GM06990 (cell line): ENCODE results near the gene PPP1R12B.
A peak's percentile ranks its signal among the peaks of the same experiment; 100 is the strongest.
"Not testable (repeated sequence)": the region's sequence is repeated elsewhere in the genome, so short reads cannot be mapped to it uniquely, and the experiment has no call there.

Source experiments
- DNase-seq: peaks from one replicate; pipeline ENCODE4 v3.0.0-alpha.2; 2011; ENCODE audit not compliant: insufficient read length; ENCODE audit errors: extremely low read depth
- H3K27me3 ChIP-seq: replicated peaks from 2 replicates; pipeline ENCODE4 v1.6.0; 2011; ENCODE audit warnings: low read length; ENCODE audit not compliant: control insufficient read depth, insufficient read depth
- H3K36me3 ChIP-seq: 2 replicates; pipeline ENCODE4 v1.5.1; 2011; ENCODE audit warnings: low read length; ENCODE audit not compliant: control insufficient read depth, insufficient read depth
- H3K4me3 ChIP-seq: replicated peaks from 2 replicates; pipeline ENCODE4 v1.5.1; 2011; ENCODE audit warnings: low read depth, mild to moderate bottlenecking, control low read depth, low read length
- CTCF ChIP-seq: IDR thresholded peaks from 2 replicates; pipeline ENCODE4 v1.5.1; 2011; ENCODE audit warnings: low read length, control low read depth, mild to moderate bottlenecking, inconsistent platforms; ENCODE audit not compliant: insufficient read depth, poor library complexity, severe bottlenecking

The PPP1R12B gene

GRCh38 chr1:202624088-202624780 lies 275.7 kb downstream of the PPP1R12B start:
- Histone ChIP-seq H3K27me3 (no peaks in the 10 kb centered on the region), H3K36me3 (no peaks in the 10 kb centered on the region), H3K4me3 (no peak overlapping the region)
- no peak for DNase-seq
- TF ChIP-seq CTCF: no peak

- no peaks in the 10 kb centered on the region for H3K27me3 ChIP-seq
- no peak for DNase-seq
- no peak overlapping the region for H3K4me3 ChIP-seq
- H3K36me3 ChIP-seq: no peaks in the 10 kb centered on the region
- no peak for TF ChIP-seq CTCF
These were observed 276.2 kb downstream of the PPP1R12B start for GRCh38 chr1:202624781-202625108.

GRCh38 chr1:202625416-202626360 lies 277.2 kb downstream of the PPP1R12B start:
- peak; percentile 83 for TF ChIP-seq CTCF
- peaks cover 2% of the 10 kb centered on the region; the same call in 1 of the 2 replicates for H3K27me3 ChIP-seq
- peak; percentile 46 for DNase-seq
- no peaks in the 10 kb centered on the region for H3K36me3 ChIP-seq
- H3K4me3 ChIP-seq: no peak overlapping the region

GRCh38 chr1:202627036-202627435 lies 278.5 kb downstream of the PPP1R12B start:
- not testable (repeated sequence) for H3K4me3 ChIP-seq, H3K27me3 ChIP-seq, DNase-seq, H3K36me3 ChIP-seq

GRCh38 chr1:202627841-202628565 lies 279.5 kb downstream of the PPP1R12B start:
- Histone ChIP-seq H3K36me3 (no peaks in the 10 kb centered on the region), H3K27me3 (peaks cover 2% of the 10 kb centered on the region; the same call in 1 of the 2 replicates), H3K4me3 (no peak overlapping the region)
- DNase-seq: no peak
- TF ChIP-seq CTCF: no peak

- no peak for TF ChIP-seq CTCF
- H3K36me3 ChIP-seq: no peaks in the 10 kb centered on the region
- no peak for DNase-seq
- H3K27me3 ChIP-seq: peaks cover 2% of the 10 kb centered on the region; the same call in 1 of the 2 replicates
- no peak overlapping the region for H3K4me3 ChIP-seq
These were observed 280.2 kb downstream of the PPP1R12B start for GRCh38 chr1:202628646-202629215.

- not testable (repeated sequence) for H3K4me3 ChIP-seq, H3K36me3 ChIP-seq, H3K27me3 ChIP-seq, DNase-seq
These were observed 280.8 kb downstream of the PPP1R12B start for GRCh38 chr1:202629257-202629811.

- not testable (repeated sequence) for H3K36me3 ChIP-seq, H3K27me3 ChIP-seq, DNase-seq, H3K4me3 ChIP-seq
These were observed 281.6 kb downstream of the PPP1R12B start for GRCh38 chr1:202630096-202630495.
